NT2/D1 (cell line): ENCODE measurements around the gene GIMAP6.
"Not testable (repeated sequence)": the region's sequence is repeated elsewhere in the genome, so short reads cannot be mapped to it uniquely, and the experiment has no call there.

Experiments used
- DNase-seq: peaks from one replicate; pipeline ENCODE4 v3.0.0-alpha.2; 2011; ENCODE audit warnings: low read depth, low spot score
- H3K27me3 ChIP-seq: 2 replicates; pipeline ENCODE4 v1.6.0; 2011; ENCODE audit warnings: mild to moderate bottlenecking; ENCODE audit not compliant: insufficient read length, insufficient read depth
- H3K36me3 ChIP-seq: 2 replicates; pipeline ENCODE4 v1.6.1; 2011; ENCODE audit warnings: mild to moderate bottlenecking, low read length, mixed read lengths; ENCODE audit not compliant: insufficient read depth, insufficient read length
- H3K4me1 ChIP-seq: 2 replicates; pipeline ENCODE4 v1.5.1; 2011; ENCODE audit not compliant: insufficient read depth, insufficient read length
- H3K4me3 ChIP-seq: 2 replicates; pipeline ENCODE4 v1.5.1; 2011; ENCODE audit warnings: low read depth; ENCODE audit not compliant: insufficient read length
- H3K9ac ChIP-seq: 2 replicates; pipeline ENCODE4 v1.6.0; 2011; ENCODE audit warnings: low read depth; ENCODE audit not compliant: insufficient read length
- H3K9me3 ChIP-seq: 2 replicates; pipeline ENCODE4 v1.5.1; 2011; ENCODE audit warnings: mild to moderate bottlenecking, low read length; ENCODE audit not compliant: insufficient read depth
- SUZ12 ChIP-seq: IDR thresholded peaks from 2 replicates; pipeline ENCODE4 v1.6.1; 2011; ENCODE audit not compliant: insufficient read length, insufficient read depth; ENCODE audit errors: extremely low read depth
- YY1 ChIP-seq: IDR thresholded peaks from 2 replicates; pipeline ENCODE4 v1.6.1; 2011; ENCODE audit not compliant: insufficient read length, insufficient read depth
- ZNF274 ChIP-seq: IDR thresholded peaks from 2 replicates; pipeline ENCODE4 v1.6.1; 2011; ENCODE audit warnings: mild to moderate bottlenecking, low read depth, low read length

GIMAP6 gene

GRCh38 chr7:150631866-150632864, at the start of gene GIMAP6:
GIMAP6 (minus strand) TSS chr7:150632385; CDS start chr7:150630142, 2,243 bp downstream.
- TF ChIP-seq SUZ12 (no peak), ZNF274 (no peak), YY1 (no peak)
- no peaks in the 10 kb centered on the region for H3K27me3 ChIP-seq
- no peaks in the 10 kb centered on the region for H3K36me3 ChIP-seq
- H3K9me3 ChIP-seq = no peaks in the 10 kb centered on the region
- H3K4me1 ChIP-seq = no peaks in the 10 kb centered on the region
- H3K9ac ChIP-seq = no peak within 1 kb of the TSS
- H3K4me3 ChIP-seq = no peak within 1 kb of the TSS
- DNase-seq = no peak

- H3K4me3 ChIP-seq = not testable (repeated sequence)
Observed at GRCh38 chr7:150680364-150680763, 48.2 kb upstream of the GIMAP6 start.

GRCh38 chr7:150678601-150679000, 46.4 kb upstream of the GIMAP6 start:
- not testable (repeated sequence) for H3K4me3 ChIP-seq, H3K27me3 ChIP-seq, H3K36me3 ChIP-seq, H3K4me1 ChIP-seq, DNase-seq, H3K9me3 ChIP-seq, H3K9ac ChIP-seq

More at GRCh38 chr7:150680364-150680763, 48.2 kb upstream of the GIMAP6 start:
- not testable (repeated sequence) for H3K9me3 ChIP-seq, H3K4me1 ChIP-seq, H3K9ac ChIP-seq, H3K27me3 ChIP-seq, DNase-seq, H3K36me3 ChIP-seq

GRCh38 chr7:150676854-150677253, 44.7 kb upstream of the GIMAP6 start:
- not testable (repeated sequence) for H3K9ac ChIP-seq, DNase-seq, H3K4me1 ChIP-seq, H3K36me3 ChIP-seq, H3K27me3 ChIP-seq, H3K4me3 ChIP-seq, H3K9me3 ChIP-seq

- H3K36me3 ChIP-seq, H3K9ac ChIP-seq, H3K9me3 ChIP-seq, H3K4me3 ChIP-seq, DNase-seq, H3K27me3 ChIP-seq, H3K4me1 ChIP-seq: not testable (repeated sequence)
Observed at GRCh38 chr7:150676276-150676675, 44.1 kb upstream of the GIMAP6 start.

GRCh38 chr7:150675714-150676113, 43.5 kb upstream of the GIMAP6 start:
- no peak overlapping the region for H3K4me3 ChIP-seq
- TF ChIP-seq ZNF274 (no peak), YY1 (no peak), SUZ12 (no peak)
- no peaks in the 10 kb centered on the region for H3K4me1 ChIP-seq
- DNase-seq = no peak
- H3K9me3 ChIP-seq = no peaks in the 10 kb centered on the region; the same call in 1 of the 2 replicates
- peaks cover 4% of the 10 kb centered on the region for H3K27me3 ChIP-seq
- H3K9ac ChIP-seq = no peak overlapping the region
- H3K36me3 ChIP-seq = no peaks in the 10 kb centered on the region

GRCh38 chr7:150671798-150672585, 39.8 kb upstream of the GIMAP6 start:
- not testable (repeated sequence) for H3K9me3 ChIP-seq, H3K9ac ChIP-seq, H3K4me3 ChIP-seq, H3K4me1 ChIP-seq, H3K36me3 ChIP-seq, DNase-seq, H3K27me3 ChIP-seq
